Testis (tissue), 3 donors: ENCODE measurements around the gene PSTPIP2. TPM values are rescaled to one million over a fixed set of nuclear protein-coding genes. Genes with fewer than 3 reads are reported as not detected.
"Not testable (repeated sequence)": the region's sequence is repeated elsewhere in the genome, so short reads cannot be mapped to it uniquely, and the experiment has no call there.

ENCODE experiments used
- DNase-seq: peaks from one replicate; pipeline ENCODE4 v3.0.0-alpha.2; 2019
- H3K27ac ChIP-seq, 2 donors: fragments of 200-600 bp; sonication (generic); one replicate each; pipeline ENCODE4 v1.5.1; 2019
- H3K27me3 ChIP-seq: fragments of 200-600 bp; sonication (generic); one replicate; pipeline ENCODE4 v1.5.1; 2019
- H3K36me3 ChIP-seq: fragments of 200-600 bp; sonication (generic); one replicate; pipeline ENCODE4 v1.5.1; 2017; ENCODE audit warnings: low read depth; ENCODE audit errors: missing control alignments
- H3K4me1 ChIP-seq: fragments of 200-600 bp; sonication (generic); one replicate; pipeline ENCODE4 v1.5.1; 2019
- H3K4me3 ChIP-seq, 2 donors: fragments of 200-600 bp; sonication (generic); one replicate each; pipeline ENCODE4 v1.5.1; 2017 to 2019
- H3K9me3 ChIP-seq: fragments of 200-600 bp; sonication (generic); one replicate; pipeline ENCODE4 v1.5.1; 2017
- CTCF ChIP-seq, 3 experiments: fragments of 450-650 bp in 2 of 3; fragments of 200-600 bp in 1 of 3; sonication (generic) in 1 of 3; IDR thresholded peaks; one replicate each; pipeline ENCODE4 v1.5.1; 2016 to 2019; ENCODE audit warnings: antibody characterized with exemption in 3 of 3, mild to moderate bottlenecking in 2 of 3, moderate library complexity in 1 of 3
- POLR2A ChIP-seq: fragments of 450-650 bp; IDR thresholded peaks from one replicate; pipeline ENCODE4 v1.6.1; 2017; ENCODE audit warnings: antibody characterized with exemption, mild to moderate bottlenecking, moderate library complexity
- WGBS, 2 donors: methylation state at CpG; one replicate each; pipeline ENCODE4 v1.1.5; 2018; 5-methylcytosine and 5-hydroxymethylcytosine counted together
- intact Hi-C: fragments of 100-400 bp; cut with DNase I; formaldehyde crosslinking; loops from one replicate; pipeline ENCODE4 v1.15.1; 2023; ENCODE audit warnings: low total_unique reads
- polyA plus RNA-seq: library from polyadenylated mRNA; stranded (reverse); fragments of 350-450 nt; fragmentation: Illumina TruSeq; extraction: RNeasy Lipid Tissue Mini Kit (QIAGEN cat#74804); gene quantifications from one replicate; pipeline ENCODE4 v1.2.3, GENCODE V29; 2014; ENCODE audit warnings: low read depth, low replicate concordance; ENCODE audit not compliant: insufficient read depth
- total RNA-seq, 2 donors: library from RNA; depleted of rRNA; stranded (reverse); fragments of >200 nt; gene quantifications; one replicate each; pipeline ENCODE4 v1.2.3, GENCODE V29; 2016

PSTPIP2 gene
- total and polyA plus RNA-seq, 3 donors from 2014 or later: 2.5 to 5.0 (median 3.5) TPM

DNA sequence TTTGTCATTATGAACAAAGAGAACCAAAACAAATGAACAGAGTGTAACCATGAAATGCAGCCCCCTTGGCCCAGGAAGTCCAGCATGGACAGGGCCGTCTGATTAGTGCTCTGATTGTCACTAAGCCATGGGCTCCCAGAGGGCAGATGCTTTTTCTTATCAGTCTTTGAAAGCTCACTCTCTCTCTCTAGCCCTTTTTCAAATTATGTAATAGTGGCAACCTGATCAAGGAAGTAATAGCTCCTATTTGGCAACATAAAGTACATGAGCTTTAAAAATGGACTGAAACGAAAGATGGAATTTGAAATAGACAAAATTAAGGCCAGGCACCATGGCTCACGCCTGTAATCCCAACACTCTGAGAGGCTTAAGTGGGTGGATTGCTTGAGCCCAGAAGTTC lies 72.5 kb downstream of the PSTPIP2 start:
- no peak for TF ChIP-seq CTCF (IDR thresholded peaks at IDR 0.05)
- no peak for TF ChIP-seq POLR2A
- no peaks in the 10 kb centered on the region for H3K27me3 ChIP-seq
- H3K36me3 ChIP-seq: no peaks in the 10 kb centered on the region
- intact Hi-C loops: no loop called here
- H3K9me3 ChIP-seq: no peaks in the 10 kb centered on the region
- no peak for DNase-seq
- 88 to 90% methylated on average over 3 of the region's 3 CpGs for WGBS, 2 donors
- H3K4me1 ChIP-seq: no peaks in the 10 kb centered on the region
- no peak overlapping the region for H3K4me3 ChIP-seq
- H3K27ac ChIP-seq: no peak overlapping the region

- intact Hi-C loops: no loop called here
- H3K27me3 ChIP-seq: no peaks in the 10 kb centered on the region
- no peak for DNase-seq
- H3K4me3 ChIP-seq: no peak overlapping the region
- H3K9me3 ChIP-seq: no peaks in the 10 kb centered on the region
- no peak overlapping the region for H3K27ac ChIP-seq
- TF ChIP-seq POLR2A (no peak), CTCF (IDR thresholded peaks at IDR 0.05) (no peak)
- WGBS, 2 donors: 60 to 71% methylated on average over 3 of the region's 3 CpGs
- no peaks in the 10 kb centered on the region for H3K36me3 ChIP-seq
- no peaks in the 10 kb centered on the region for H3K4me1 ChIP-seq
These were observed 73.8 kb downstream of the PSTPIP2 start for GRCh38 chr18:45998244-45998643.

- TF ChIP-seq CTCF (IDR thresholded peaks at IDR 0.05): no peak
- no peak for TF ChIP-seq POLR2A
- Histone ChIP-seq H3K4me3 (no peak overlapping the region), H3K9me3 (no peaks in the 10 kb centered on the region), H3K36me3 (no peaks in the 10 kb centered on the region), H3K27ac (no peak overlapping the region), H3K27me3 (no peaks in the 10 kb centered on the region), H3K4me1 (no peaks in the 10 kb centered on the region)
- DNase-seq: no peak
- WGBS, 2 donors: 70 to 87% methylated on average over 4 to 8 of the region's 8 CpGs
- intact Hi-C loops: no loop called here
These were observed 74.3 kb downstream of the PSTPIP2 start for GRCh38 chr18:45997700-45998151.

GRCh38 chr18:45995461-45995860 lies 76.6 kb downstream of the PSTPIP2 start:
- H3K36me3 ChIP-seq: no peaks in the 10 kb centered on the region
- TF ChIP-seq POLR2A: no peak
- TF ChIP-seq CTCF (IDR thresholded peaks at IDR 0.05): no peak
- intact Hi-C loops: no loop called here
- H3K27me3 ChIP-seq: no peaks in the 10 kb centered on the region
- H3K4me3 ChIP-seq: no peak overlapping the region
- WGBS, 2 donors: 90 to 95% methylated on average over 3 of the region's 3 CpGs
- no peak for DNase-seq
- no peak overlapping the region for H3K27ac ChIP-seq
- H3K9me3 ChIP-seq: no peaks in the 10 kb centered on the region
- H3K4me1 ChIP-seq: no peaks in the 10 kb centered on the region

- Histone ChIP-seq H3K27me3 (no peaks in the 10 kb centered on the region), H3K4me1 (no peaks in the 10 kb centered on the region), H3K27ac (no peak overlapping the region), H3K9me3 (no peaks in the 10 kb centered on the region), H3K4me3 (no peak overlapping the region), H3K36me3 (no peaks in the 10 kb centered on the region)
- WGBS, 2 donors: 82 to 92% methylated on average over 4 of the region's 4 CpGs
- TF ChIP-seq POLR2A (no peak), CTCF (IDR thresholded peaks at IDR 0.05) (no peak)
- intact Hi-C loops: no loop called here
- no peak for DNase-seq
These were observed 78.6 kb downstream of the PSTPIP2 start for GRCh38 chr18:45993438-45993837.

DNA sequence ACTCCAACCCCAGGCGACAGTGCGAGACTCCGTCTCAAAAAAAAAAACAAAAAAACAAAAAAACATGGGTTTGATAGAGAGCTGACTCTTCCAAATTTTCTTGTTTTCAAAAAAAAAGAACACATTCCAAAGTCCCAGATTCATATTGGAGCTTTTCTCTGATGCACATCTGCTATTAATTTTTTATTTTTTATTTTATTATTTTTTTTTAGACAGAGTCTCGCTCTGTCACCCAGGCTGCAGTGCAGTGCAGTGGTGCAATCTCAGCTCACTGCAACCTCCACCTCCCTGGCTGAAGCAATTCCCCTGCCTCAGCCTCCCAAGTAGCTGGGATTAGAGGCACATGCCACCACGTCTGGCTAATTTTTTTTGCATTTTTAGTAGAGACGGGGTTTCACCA lies 79.5 kb downstream of the PSTPIP2 start:
- H3K4me1 ChIP-seq, H3K27me3 ChIP-seq, H3K27ac ChIP-seq, intact Hi-C loops, DNase-seq, H3K36me3 ChIP-seq, H3K4me3 ChIP-seq, H3K9me3 ChIP-seq: not testable (repeated sequence)
- WGBS, 2 donors: 80 to 88% methylated on average over 6 of the region's 6 CpGs
